NCI-H1694 (cell line): ENCODE results near the gene TNXB.
"Not testable (repeated sequence)": the region's sequence is repeated elsewhere in the genome, so short reads cannot be mapped to it uniquely, and the experiment has no call there.

Experiments
- DNase-seq: peaks from one replicate; lab custom pipeline; 2025; lab: John Stamatoyannopoulos, UW

Gene TNXB

DNA sequence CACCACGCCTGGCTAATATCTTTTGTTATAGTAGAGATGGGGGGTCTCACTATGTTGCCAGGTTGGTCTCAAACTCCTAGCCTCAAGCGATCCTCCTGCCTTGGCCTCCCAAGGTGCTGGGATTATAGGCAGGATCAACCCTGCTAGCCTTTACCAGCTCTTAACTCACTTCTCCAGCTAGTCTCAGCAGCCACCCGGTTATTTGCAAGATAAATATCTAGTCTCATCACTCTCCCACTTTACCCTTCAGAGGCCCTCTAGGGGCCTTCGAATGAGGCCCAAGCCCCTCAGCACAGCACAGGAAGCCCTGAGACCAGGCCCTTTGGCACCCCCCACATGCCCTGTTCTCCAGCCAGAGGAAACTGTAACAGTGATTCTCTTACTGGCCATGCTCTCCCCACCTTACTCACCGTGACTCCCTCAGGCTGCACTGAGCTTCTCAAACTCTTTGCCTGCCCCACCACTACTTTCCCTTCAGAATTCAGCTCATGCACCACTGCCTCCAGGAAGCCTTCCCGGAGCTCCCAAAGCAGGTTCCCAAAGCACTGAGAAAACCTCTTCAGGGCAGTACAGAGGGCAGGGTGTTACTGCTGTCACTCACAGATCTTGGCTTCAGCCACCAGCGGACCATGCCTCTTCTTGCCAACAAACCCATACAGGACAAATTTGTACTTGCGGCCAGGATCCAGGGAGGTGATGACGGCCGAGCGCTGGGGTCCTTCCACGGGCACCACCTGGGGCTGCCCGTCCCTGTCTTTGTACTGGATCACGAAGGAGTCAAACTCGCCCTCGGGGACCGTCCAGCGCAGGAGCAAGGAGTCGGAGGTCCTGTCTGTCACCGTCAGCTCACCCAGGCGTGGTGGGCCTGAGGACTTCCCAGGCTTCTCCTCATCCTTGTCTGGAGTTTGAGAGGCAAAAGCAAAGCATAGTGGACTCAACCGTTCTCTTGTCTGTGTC, 25.0 kb downstream of the TNXB start:
- no peak for DNase-seq

DNA sequence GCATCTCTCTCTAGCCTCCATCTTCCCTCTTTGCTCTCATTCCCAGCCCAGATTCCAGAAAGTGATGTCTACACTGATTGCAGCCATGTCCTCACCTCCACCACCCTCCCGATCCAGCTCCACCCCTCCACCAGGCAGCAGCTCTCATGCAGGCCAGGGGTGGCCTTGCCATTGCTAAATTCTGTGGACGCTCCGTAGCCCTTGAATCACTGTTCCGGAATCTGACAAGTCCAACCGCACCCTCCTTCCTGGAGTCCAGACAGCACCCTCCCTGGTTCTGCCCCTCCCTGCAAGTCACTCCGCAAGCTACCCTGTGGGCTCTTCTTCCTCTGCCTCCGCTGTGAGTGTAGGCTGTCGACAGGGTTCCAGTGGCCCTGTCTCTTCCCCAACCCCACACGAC, 26.2 kb downstream of the TNXB start:
- no peak for DNase-seq

- no peak for DNase-seq
Observed at GRCh38 chr6:32082478-32082877, 26.7 kb downstream of the TNXB start.

DNA sequence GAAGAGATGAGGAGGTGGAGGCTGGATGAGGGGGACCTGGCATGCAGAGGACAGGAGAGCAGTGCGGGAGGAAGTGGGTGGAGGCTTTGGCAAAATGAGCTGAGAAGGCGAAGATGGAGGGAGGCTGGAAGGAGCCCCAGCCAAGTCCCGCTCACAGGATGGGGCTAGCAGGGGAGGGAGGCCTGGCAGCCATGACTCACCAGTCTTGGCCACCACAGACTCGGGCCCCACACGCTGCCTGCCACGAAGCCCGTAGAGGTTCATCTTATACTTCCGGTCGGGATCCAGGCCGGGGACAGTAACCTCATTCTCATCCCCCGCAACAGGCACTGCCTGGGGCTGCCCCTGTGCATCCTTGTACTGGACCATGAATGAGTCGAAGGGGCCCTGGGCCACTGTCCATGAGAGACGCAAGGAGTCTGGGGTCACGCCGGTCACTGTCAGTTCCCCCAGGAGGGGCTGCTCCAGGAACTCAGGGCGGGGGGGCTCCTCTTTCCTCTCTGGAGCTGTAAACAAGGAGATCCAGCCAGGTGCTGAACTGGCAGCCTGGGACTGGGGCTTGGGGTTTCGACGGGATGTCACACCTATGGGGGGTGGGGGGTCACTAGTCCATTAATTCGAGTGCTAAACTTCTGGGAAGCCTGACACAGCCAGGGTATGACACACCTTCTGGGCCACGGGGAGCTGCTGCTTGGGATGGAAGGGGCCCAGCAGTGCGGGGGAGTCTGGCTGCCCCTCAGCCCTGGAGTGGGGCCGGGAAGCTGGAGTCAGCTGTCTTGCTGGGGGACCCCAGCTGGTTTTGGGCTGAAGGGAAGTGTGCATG, 27.8 kb downstream of the TNXB start:
- DNase-seq = no peak

GRCh38 chr6:32079566-32080290, 29.4 kb downstream of the TNXB start:
- DNase-seq = no peak

GRCh38 chr6:32076321-32076809, 32.8 kb downstream of the TNXB start:
- DNase-seq = no peak

DNA sequence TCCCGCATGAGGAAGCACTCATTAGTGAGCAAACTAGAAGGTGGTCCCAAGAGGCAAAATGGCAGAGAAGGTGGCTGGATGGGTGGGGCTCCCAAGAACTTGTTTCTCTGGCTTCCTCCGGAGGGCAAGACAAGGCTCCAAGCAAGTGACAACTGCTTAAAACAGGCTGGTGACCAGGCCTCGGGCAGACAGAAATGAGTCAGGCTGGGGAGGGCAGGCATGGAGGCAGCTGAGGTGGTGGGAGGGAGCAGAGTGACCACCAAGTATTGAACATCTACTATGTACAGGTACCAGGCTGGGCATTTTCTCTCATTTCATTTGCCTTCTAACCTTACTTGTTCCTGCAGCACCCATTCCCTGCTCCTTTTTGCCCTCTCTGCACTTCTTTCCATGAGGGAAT, 33.4 kb downstream of the TNXB start:
- no peak for DNase-seq

DNA sequence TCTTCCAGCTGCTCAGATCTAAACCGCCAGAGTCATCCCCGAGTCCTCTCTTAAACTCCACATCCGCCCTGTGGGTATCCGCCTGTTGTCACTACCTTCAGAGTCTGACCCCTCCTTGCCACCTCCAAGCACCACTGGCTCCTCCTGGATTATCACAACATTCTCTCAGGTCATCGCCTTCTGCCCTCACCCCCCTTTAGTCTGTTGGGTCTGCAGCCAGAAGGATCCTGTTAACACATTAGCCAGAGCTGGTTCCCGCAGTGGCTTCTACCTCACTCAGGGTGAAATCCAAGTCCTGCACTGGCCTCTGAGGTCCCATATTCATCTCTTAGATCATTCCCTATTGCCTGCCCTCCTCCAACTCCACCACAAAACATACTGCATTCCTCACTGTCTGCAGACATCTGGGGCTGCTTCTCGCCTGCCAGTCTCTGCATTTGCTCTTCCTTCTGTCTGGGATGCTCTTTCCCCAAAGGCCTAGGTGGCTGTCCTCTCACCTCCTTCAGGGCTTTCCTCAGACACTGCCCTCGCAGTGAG, 34.1 kb downstream of the TNXB start:
- no peak for DNase-seq

GRCh38 chr6:32073613-32074012, 35.5 kb downstream of the TNXB start:
- DNase-seq = no peak

GRCh38 chr6:32073101-32073500, 36.0 kb downstream of the TNXB start:
- DNase-seq = no peak

DNA sequence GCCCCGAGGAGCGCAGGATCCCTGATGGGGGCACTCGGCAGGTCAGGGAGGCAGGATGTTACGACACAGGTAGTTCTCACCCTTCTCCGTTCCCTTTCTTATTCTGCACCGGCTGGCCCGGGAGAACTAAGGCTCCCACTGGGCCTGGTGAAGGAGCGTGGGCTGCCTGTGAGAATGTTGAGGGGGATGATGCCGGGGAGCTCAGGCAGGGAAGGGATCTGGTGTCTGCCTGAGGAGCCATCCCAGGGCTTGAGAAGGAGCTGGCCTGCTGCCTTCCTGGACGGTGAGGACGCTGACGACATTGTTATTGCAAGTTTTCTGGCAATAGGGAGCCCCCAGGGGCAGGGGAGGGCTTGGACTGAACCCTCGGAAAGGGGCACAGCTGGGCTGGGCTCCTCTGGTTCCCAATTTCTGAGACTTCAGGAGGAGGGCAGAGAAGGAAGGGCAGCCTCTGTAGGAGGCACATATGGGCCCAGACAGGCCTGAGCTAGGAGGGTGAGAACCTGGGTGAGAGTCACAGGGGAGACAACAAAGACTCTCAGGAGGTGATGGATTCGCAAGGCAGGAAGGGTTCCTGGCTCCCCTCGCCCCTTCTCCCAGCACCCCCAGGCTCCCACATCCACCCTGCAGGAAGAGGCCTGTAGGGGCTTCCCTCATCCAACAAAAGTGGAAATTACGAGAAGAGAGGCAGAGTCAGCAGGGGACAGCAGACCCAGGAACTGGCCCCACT, 38.2 kb downstream of the TNXB start:
- no peak for DNase-seq

- no peak for DNase-seq
Observed at GRCh38 chr6:32069878-32070515, 39.1 kb downstream of the TNXB start.

- DNase-seq = no peak
Observed at GRCh38 chr6:32069460-32069859, 39.7 kb downstream of the TNXB start.

GRCh38 chr6:32068867-32069266, 40.3 kb downstream of the TNXB start:
- no peak for DNase-seq

- DNase-seq = not testable (repeated sequence)
Observed at GRCh38 chr6:32068315-32068714, 40.8 kb downstream of the TNXB start.

DNA sequence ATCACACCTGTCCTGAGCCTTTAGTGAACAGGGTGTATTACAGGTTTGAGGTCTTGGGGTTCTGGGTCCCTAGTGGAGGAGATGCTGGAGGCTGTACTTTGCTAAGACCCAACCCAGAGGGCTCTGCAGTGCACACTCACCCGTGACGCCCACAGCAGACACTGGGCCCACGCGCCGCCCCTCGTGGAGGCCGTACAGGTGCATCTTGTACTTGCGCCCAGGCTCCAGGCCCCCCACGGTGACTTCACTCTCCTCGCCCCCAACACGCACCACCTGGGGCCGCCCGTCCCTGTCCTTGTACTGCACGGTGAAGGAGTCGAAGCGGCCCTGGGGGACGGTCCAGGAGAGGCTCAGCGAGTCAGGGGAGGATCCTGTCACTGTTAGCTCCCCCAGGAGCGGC, 41.6 kb downstream of the TNXB start:
- DNase-seq = not testable (repeated sequence)

- no peak for DNase-seq
Observed at GRCh38 chr6:32064706-32065105, 44.4 kb downstream of the TNXB start.

DNA sequence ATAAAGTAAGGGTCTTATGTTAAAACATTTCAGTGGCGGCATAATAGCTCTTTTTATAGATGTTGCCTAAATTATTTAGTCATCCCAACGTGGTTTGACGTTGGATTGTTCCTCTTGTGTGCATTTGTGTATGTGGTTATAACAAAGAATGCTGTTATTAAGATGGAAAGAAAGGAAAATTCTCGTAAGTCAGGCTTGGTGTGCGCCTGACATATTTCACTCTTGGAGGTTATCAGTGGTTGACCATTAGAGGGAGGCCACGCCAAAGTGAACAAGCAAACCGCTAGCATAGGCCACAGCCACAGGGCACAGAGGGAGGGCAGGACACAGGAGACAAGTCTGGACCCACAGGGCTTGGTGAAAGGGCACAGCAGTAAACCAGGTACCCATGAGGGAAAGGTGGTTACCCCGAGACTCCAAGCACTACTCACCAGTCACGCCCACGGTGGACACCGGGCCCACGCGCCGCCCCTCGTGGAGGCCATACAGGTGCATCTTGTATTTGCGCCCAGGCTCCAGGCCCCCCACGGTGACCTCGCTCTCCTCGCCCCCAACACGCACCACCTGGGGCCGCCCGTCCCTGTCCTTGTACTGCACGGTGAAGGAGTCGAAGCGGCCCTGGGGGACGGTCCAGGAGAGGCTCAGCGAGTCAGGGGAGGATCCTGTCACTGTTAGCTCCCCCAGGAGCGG, 48.0 kb downstream of the TNXB start:
- DNase-seq = no peak

- DNase-seq = no peak
Observed at GRCh38 chr6:32058511-32058963, 50.6 kb downstream of the TNXB start.

GRCh38 chr6:32057966-32058365, 51.2 kb downstream of the TNXB start:
- DNase-seq = no peak
